A549 (cell line): ENCODE results near the gene PIM3. TPM values are rescaled to one million over a fixed set of nuclear protein-coding genes. Genes with fewer than 3 reads are reported as not detected.

ENCODE experiments used
- ATAC-seq, 2 experiments: fragments of 200-7000 bp in 1 of 2; fragments of >200 bp in 1 of 2; cut with Nextera tagmentation in 1 of 2; cut with Tn5 transposase in 1 of 2; 3 replicates each; pipeline versions ENCODE4 v1.8.0 to v1.9.1; 2018 to 2020; ENCODE audit warnings: mild to moderate bottlenecking in 1 of 2, moderate library complexity in 1 of 2
- CTCF ChIA-PET: fragments of 300-600 bp; sonication (Branson Sonifier 250); formaldehyde crosslinking; extraction: SDS; loops from one replicate; lab custom pipeline; 2021; ENCODE audit warnings: antibody characterized with exemption, inconsistent platforms; lab: Yijun Ruan, JAX
- POLR2A ChIA-PET: fragments of 350-600 bp; formaldehyde crosslinking; extraction: SDS; loops from one replicate; lab custom pipeline; 2021; ENCODE audit warnings: antibody characterized with exemption, inconsistent platforms; lab: Yijun Ruan, JAX
- DNase-seq, 2 experiments: peaks; one replicate each; pipeline versions ENCODE4 v3.0.0 to v3.0.0-alpha.2; 2011 to 2016; ENCODE audit warnings: low read depth in 1 of 2, low spot score in 1 of 2
- FAIRE-seq: peaks from 2 replicates; lab custom pipeline; 2011; peaks lifted over from hg19 to GRCh38; lab: Jason Lieb, UNC
- H3K27ac ChIP-seq, 2 experiments: fragments of >200 bp; sonication (Bioruptor Twin); formaldehyde crosslinking; 3 replicates each; pipeline ENCODE4 v1.5.1; 2016 to 2017
- H3K4me1 ChIP-seq: fragments of >200 bp; sonication (Bioruptor Twin); formaldehyde crosslinking; 3 replicates; pipeline ENCODE4 v1.6.1; 2016
- H3K4me2 ChIP-seq: fragments of >200 bp; sonication (Bioruptor Twin); formaldehyde crosslinking; 3 replicates; pipeline ENCODE4 v1.6.1; 2016
- H3K4me3 ChIP-seq: fragments of >200 bp; sonication (Bioruptor Twin); formaldehyde crosslinking; 3 replicates; pipeline ENCODE4 v1.5.1; 2016
- H3K9me3 ChIP-seq: fragments of >200 bp; sonication (Bioruptor Twin); formaldehyde crosslinking; 3 replicates; pipeline ENCODE4 v1.6.1; 2016
- BCL3 ChIP-seq: fragments of >200 bp; sonication (Bioruptor Twin); formaldehyde crosslinking; IDR thresholded peaks from 3 replicates; pipeline ENCODE4 v1.6.1; 2016
- E2F6 ChIP-seq: IDR thresholded peaks from 2 replicates; pipeline ENCODE4 v1.6.1; 2012; ENCODE audit warnings: low read depth, borderline replicate concordance
- ELK1 ChIP-seq: fragments of 150-350 bp; IDR thresholded peaks from 2 replicates; pipeline ENCODE4 v1.6.1; 2014; ENCODE audit warnings: low read depth, mild to moderate bottlenecking, low read length
- ESRRA ChIP-seq: fragments of 150-350 bp; IDR thresholded peaks from 2 replicates; pipeline ENCODE4 v1.6.1; 2014; ENCODE audit warnings: mild to moderate bottlenecking, low read length, borderline replicate concordance
- GATA3 ChIP-seq: IDR thresholded peaks from 2 replicates; pipeline ENCODE4 v1.6.1; 2012; ENCODE audit warnings: borderline replicate concordance
- HDAC2 ChIP-seq: fragments of 200-600 bp; sonication (generic); IDR thresholded peaks from 2 replicates; pipeline ENCODE4 v1.6.1; 2016
- HEYL ChIP-seq: fragments of 250-450 bp; sonication (Bioruptor Pico); IDR thresholded peaks from 2 replicates; pipeline ENCODE4 v1.8.0; 2021; ENCODE audit warnings: mild to moderate bottlenecking, moderate library complexity
- HMGXB4 ChIP-seq: fragments of 250-450 bp; sonication (Bioruptor Pico); IDR thresholded peaks from 2 replicates; pipeline ENCODE4 v1.5.0; 2021; ENCODE audit warnings: mild to moderate bottlenecking, moderate library complexity, borderline replicate concordance
- HOXA7 ChIP-seq: fragments of 250-450 bp; sonication (Bioruptor Pico); IDR thresholded peaks from 2 replicates; pipeline ENCODE4 v1.5.0; 2020; ENCODE audit warnings: mild to moderate bottlenecking, moderate library complexity
- KDM5A ChIP-seq: fragments of 200-600 bp; sonication (generic); IDR thresholded peaks from 2 replicates; pipeline ENCODE4 v1.6.1; 2016; ENCODE audit warnings: antibody characterized with exemption, mild to moderate bottlenecking
- MAX ChIP-seq: IDR thresholded peaks from 2 replicates; pipeline ENCODE4 v1.6.1; 2012
- NFE2L2 ChIP-seq: fragments of 150-350 bp; conservative IDR thresholded peaks from 2 replicates; pipeline ENCODE4 v1.6.1; 2014; ENCODE audit warnings: low read length
- PBX3 ChIP-seq: IDR thresholded peaks from 2 replicates; pipeline ENCODE4 v1.6.1; 2012
- PHF8 ChIP-seq: fragments of 200-600 bp; sonication (generic); IDR thresholded peaks from 2 replicates; pipeline ENCODE4 v1.6.1; 2016; ENCODE audit warnings: low read depth, mild to moderate bottlenecking, antibody characterized with exemption, moderate library complexity, borderline replicate concordance
- RAD21 ChIP-seq, 2 experiments: fragments of >200 bp in 1 of 2; sonication (Bioruptor Twin) in 1 of 2; formaldehyde crosslinking in 1 of 2; IDR thresholded peaks in 1 of 2; conservative IDR thresholded peaks in 1 of 2; 2 replicates in 1 of 2; 3 replicates in 1 of 2; pipeline ENCODE4 v1.6.1; 2012 to 2018; ENCODE audit warnings: inconsistent platforms in 1 of 2
- RCOR1 ChIP-seq: fragments of 150-350 bp; IDR thresholded peaks from 2 replicates; pipeline ENCODE4 v1.6.1; 2014; ENCODE audit warnings: antibody characterized with exemption, low read length, low read depth
- REST ChIP-seq: fragments of 200-600 bp; sonication (generic); IDR thresholded peaks from 2 replicates; pipeline ENCODE4 v1.6.1; 2016; ENCODE audit warnings: antibody characterized with exemption, mild to moderate bottlenecking, moderate library complexity
- TP53 ChIP-seq: fragments of 250-450 bp; sonication (Bioruptor Pico); IDR thresholded peaks from 2 replicates; pipeline ENCODE4 v1.5.0; 2021; ENCODE audit warnings: mild to moderate bottlenecking, moderate library complexity
- USF2 ChIP-seq: fragments of 450-650 bp; IDR thresholded peaks from 2 replicates; pipeline ENCODE4 v1.6.1; 2014; ENCODE audit warnings: antibody characterized with exemption
- ZC3H11A ChIP-seq: fragments of 450-650 bp; IDR thresholded peaks from 2 replicates; pipeline ENCODE4 v1.6.1; 2014; ENCODE audit warnings: antibody characterized with exemption, mild to moderate bottlenecking
- ZFP36 ChIP-seq: fragments of 450-650 bp; IDR thresholded peaks from 2 replicates; pipeline ENCODE4 v1.6.1; 2014; ENCODE audit warnings: borderline replicate concordance; ENCODE audit not compliant: partially characterized antibody
- WGBS: methylation state at CpG from one replicate; pipeline ENCODE4 v1.1.6; 2017; ENCODE audit errors: missing lambda C conversion rate; 5-methylcytosine and 5-hydroxymethylcytosine counted together
- polyA plus RNA-seq, 4 experiments: library from polyadenylated mRNA; depleted of rRNA in 3 of 4; stranded (reverse); fragments of >200 nt; fragmentation: RNase III in 1 of 4; extraction: RNeasy Plus Mini Kit Qiagen cat#74134 plus additional on column Dnase treatment in 1 of 4; gene quantifications; 2 replicates in 3 of 4; 3 replicates in 1 of 4; pipeline ENCODE4 v1.2.3, GENCODE V29; 2011 to 2017

PIM3 gene
- polyA plus RNA-seq, 2 of the 4 experiments (the other 2 are of a cell fraction), result 4.4 to 11.3 TPM

- ChIA-PET CTCF (interaction anchor here (0.6 kb wide), 2 partner anchors 35 to 80 kb away, joined by 3 read pairs; no protein-coding TSS in a partner anchor), POLR2A (no interaction called here)
- Histone ChIP-seq H3K4me1 (peaks cover 61% of the 10 kb centered on the region), H3K4me2 (no peak overlapping the region), H3K9me3 (no peaks in the 10 kb centered on the region), H3K27ac (peak overlapping the region; percentile 91 to 93; a peak in 5 of 6 replicates), H3K4me3 (no peak overlapping the region)
- TF ChIP-seq PBX3 (no peak), MAX (no peak), RAD21 (conservative IDR thresholded peaks at IDR 0.05 in 1 of 2, IDR thresholded peaks at IDR 0.05 in 1 of 2) (no peak), USF2 (no peak), RCOR1 (no peak), NFE2L2 (no peak), TP53 (CRISPR knock-in tag) (no peak)
- FAIRE-seq (no peak), ATAC-seq (no peak), DNase-seq (no peak)
- WGBS, result 97% methylated on average over 7 of the region's 18 CpGs
These were observed 10.1 kb upstream of the PIM3 start for GRCh38 chr22:49950396-49950994.

GRCh38 chr22:49951000-49951677, 9.4 kb upstream of the PIM3 start:
- no peak overlapping the region; the same call in 2 of the 3 replicates for H3K4me2 ChIP-seq
- WGBS, result 74% methylated on average over 6 of the region's 28 CpGs
- FAIRE-seq (no peak), DNase-seq (no peak), ATAC-seq (no peak)
- H3K4me1 ChIP-seq, result peaks cover 55% of the 10 kb centered on the region
- ChIA-PET CTCF (interaction anchor here (0.6 to 2.2 kb wide), 2 partner anchors 79 to 80 kb away, joined by 3 to 10 read pairs; no protein-coding TSS in a partner anchor), POLR2A (interaction anchor here (1.6 kb wide), 1 partner anchor 11 kb away, joined by 4 read pairs; no protein-coding TSS in a partner anchor)
- peak overlapping the region; percentile 91 to 93 for H3K27ac ChIP-seq
- H3K9me3 ChIP-seq, result no peaks in the 10 kb centered on the region
- H3K4me3 ChIP-seq, result no peak overlapping the region
- no peak for TF ChIP-seq BCL3
- TF ChIP-seq RAD21 (conservative IDR thresholded peaks at IDR 0.05 in 1 of 2, IDR thresholded peaks at IDR 0.05 in 1 of 2), result no peak
- TF ChIP-seq KDM5A, result no peak
- no peak for TF ChIP-seq HOXA7 (CRISPR knock-in tag)
- no peak for TF ChIP-seq ESRRA
- TF ChIP-seq ZC3H11A, result no peak
- no peak for TF ChIP-seq REST
- TF ChIP-seq USF2, result no peak
- no peak for TF ChIP-seq E2F6
- no peak for TF ChIP-seq GATA3
- no peak for TF ChIP-seq ELK1
- TF ChIP-seq HMGXB4 (CRISPR knock-in tag), result no peak
- no peak for TF ChIP-seq TP53 (CRISPR knock-in tag)
- TF ChIP-seq PHF8, result no peak
- no peak for TF ChIP-seq HEYL (CRISPR knock-in tag)
- no peak for TF ChIP-seq HDAC2
- no peak for TF ChIP-seq ZFP36
